HepG2 (cell line): ENCODE measurements around the gene MTA2. TPM values are rescaled to one million over a fixed set of nuclear protein-coding genes. Genes with fewer than 3 reads are reported as not detected.

ENCODE experiments used
- AHDC1 ChIP-seq: sonication (generic); formaldehyde crosslinking; IDR thresholded peaks from 2 replicates; pipeline ENCODE4 v1.5.1; 2020; ENCODE audit warnings: mild to moderate bottlenecking, missing genetic modification reagents, borderline replicate concordance
- BHLHE40 ChIP-seq: IDR thresholded peaks from 2 replicates; pipeline ENCODE4 v1.6.1; 2011; ENCODE audit warnings: low read length, improper control_type of control experiment
- CTCF ChIP-seq: sonication (generic); formaldehyde crosslinking; IDR thresholded peaks from 2 replicates; pipeline ENCODE4 v1.5.0; 2020; ENCODE audit warnings: mild to moderate bottlenecking, missing genetic modification reagents, moderate library complexity
- HHEX ChIP-seq: IDR thresholded peaks from 2 replicates; pipeline ENCODE4 v1.6.1; 2016; ENCODE audit warnings: control low read depth
- HNF4A ChIP-seq: sonication (generic); formaldehyde crosslinking; IDR thresholded peaks from 2 replicates; pipeline ENCODE4 v1.4.0; 2020; ENCODE audit warnings: missing genetic modification reagents
- ISL2 ChIP-seq: sonication (generic); formaldehyde crosslinking; IDR thresholded peaks from 2 replicates; pipeline ENCODE4 v1.5.0; 2020; ENCODE audit warnings: missing genetic modification reagents
- KLF11 ChIP-seq: IDR thresholded peaks from 2 replicates; pipeline ENCODE4 v1.6.1; 2016; ENCODE audit warnings: missing compliant biosample characterization
- PAX8 ChIP-seq: sonication (generic); formaldehyde crosslinking; IDR thresholded peaks from 2 replicates; pipeline ENCODE4 v1.8.0; 2022; ENCODE audit warnings: mild to moderate bottlenecking, missing genetic modification reagents, borderline replicate concordance
- PLRG1 ChIP-seq: fragments of 450-650 bp; conservative IDR thresholded peaks from 2 replicates; pipeline ENCODE4 v1.6.1; 2016
- RXRA ChIP-seq: sonication (generic); formaldehyde crosslinking; IDR thresholded peaks from 2 replicates; pipeline ENCODE4 v1.5.1; 2020; ENCODE audit warnings: missing genetic modification reagents
- SMARCE1 ChIP-seq: fragments of 450-650 bp; IDR thresholded peaks from 2 replicates; pipeline ENCODE4 v1.6.1; 2017; ENCODE audit warnings: borderline replicate concordance
- SRY ChIP-seq: sonication (generic); formaldehyde crosslinking; IDR thresholded peaks from 2 replicates; pipeline ENCODE4 v1.8.0; 2022; ENCODE audit warnings: mild to moderate bottlenecking, missing genetic modification reagents
- TFDP1 ChIP-seq: IDR thresholded peaks from 2 replicates; pipeline ENCODE4 v1.6.1; 2016; ENCODE audit warnings: missing compliant biosample characterization, missing genetic modification reagents, borderline replicate concordance
- THAP9 ChIP-seq: sonication (generic); formaldehyde crosslinking; IDR thresholded peaks from 2 replicates; pipeline ENCODE4; 2020; ENCODE audit warnings: missing genetic modification reagents, mild to moderate bottlenecking, borderline replicate concordance
- ZGPAT ChIP-seq: IDR thresholded peaks from 2 replicates; pipeline ENCODE4 v1.6.1; 2016; ENCODE audit warnings: mild to moderate bottlenecking
- ZNF282 ChIP-seq: fragments of 450-650 bp; IDR thresholded peaks from 2 replicates; pipeline ENCODE4 v1.6.1; 2018; ENCODE audit not compliant: partially characterized antibody
- ZNF382 ChIP-seq: sonication (generic); formaldehyde crosslinking; IDR thresholded peaks from 2 replicates; pipeline ENCODE4 v1.5.0; 2020; ENCODE audit warnings: missing genetic modification reagents, mild to moderate bottlenecking, borderline replicate concordance
- ZNF879 ChIP-seq: sonication (generic); formaldehyde crosslinking; IDR thresholded peaks from 2 replicates; pipeline ENCODE4 v1.8.1; 2023; ENCODE audit warnings: missing genetic modification reagents
- polyA plus RNA-seq, 8 experiments: library from polyadenylated mRNA; depleted of rRNA in 3 of 8; stranded (reverse) in 7 of 8; unstranded in 1 of 8; fragments of >200 nt; fragmentation: Illumina TruSeq in 4 of 8; extraction: Trizol in 4 of 8; gene quantifications; 2 replicates each; pipeline versions ENCODE4 v1.2.1 to v1.2.3, GENCODE V29; 2011 to 2016; ENCODE audit warnings: low read depth in 4 of 8, missing spikeins in 1 of 8, mixed read lengths in 1 of 8; ENCODE audit not compliant: insufficient read depth in 1 of 8
- total RNA-seq, 5 experiments: library from RNA; depleted of rRNA; stranded (reverse); fragments of >200 nt; fragmentation: Illumina TruSeq; extraction: Trizol; gene quantifications; 2 replicates each; pipeline ENCODE4 v1.2.3, GENCODE V29; 2016; ENCODE audit warnings: low read depth in 1 of 5

Gene MTA2
- total and polyA plus RNA-seq, 2 of the 13 experiments (the other 11 are each of a cell fraction or from before 2014, with no cell fraction given) = 14.0 to 70.0 TPM

- TF ChIP-seq PLRG1 (no peak), AHDC1 (CRISPR knock-in tag) (0 out of 2 replicates have a peak, but pooled peaks have one; percentile 10), THAP9 (CRISPR knock-in tag) (no peak), SRY (CRISPR knock-in tag) (no peak), ZNF382 (CRISPR knock-in tag) (no peak), HNF4A (CRISPR knock-in tag) (peak; percentile 14; the same call in 1 of the 2 replicates), ISL2 (CRISPR knock-in tag) (no peak), KLF11 (CRISPR knock-in tag) (no peak), ZNF282 (no peak), PAX8 (CRISPR knock-in tag) (no peak), CTCF (CRISPR knock-in tag) (0 out of 2 replicates have a peak, but pooled peaks have one; percentile 17), ZNF879 (CRISPR knock-in tag) (no peak), HHEX (CRISPR knock-in tag) (no peak), RXRA (CRISPR knock-in tag) (no peak), SMARCE1 (no peak), BHLHE40 (no peak), ZGPAT (CRISPR knock-in tag) (no peak), TFDP1 (CRISPR knock-in tag) (no peak; the same call in 1 of the 2 replicates)
Measured at GRCh38 chr11:62592146-62592815, 9.4 kb downstream of the MTA2 start (continued).
